Measurements from ENCODE around the gene TRIM14. TPM values are rescaled to one million over a fixed set of nuclear protein-coding genes. Genes with fewer than 3 reads are reported as not detected.
"Not testable (repeated sequence)": the region's sequence is repeated elsewhere in the genome, so short reads cannot be mapped to it uniquely, and the experiment has no call there.

TRIM14 gene
- total RNA-seq, 1 donor from 2014 or later: 41.5 TPM

DNA sequence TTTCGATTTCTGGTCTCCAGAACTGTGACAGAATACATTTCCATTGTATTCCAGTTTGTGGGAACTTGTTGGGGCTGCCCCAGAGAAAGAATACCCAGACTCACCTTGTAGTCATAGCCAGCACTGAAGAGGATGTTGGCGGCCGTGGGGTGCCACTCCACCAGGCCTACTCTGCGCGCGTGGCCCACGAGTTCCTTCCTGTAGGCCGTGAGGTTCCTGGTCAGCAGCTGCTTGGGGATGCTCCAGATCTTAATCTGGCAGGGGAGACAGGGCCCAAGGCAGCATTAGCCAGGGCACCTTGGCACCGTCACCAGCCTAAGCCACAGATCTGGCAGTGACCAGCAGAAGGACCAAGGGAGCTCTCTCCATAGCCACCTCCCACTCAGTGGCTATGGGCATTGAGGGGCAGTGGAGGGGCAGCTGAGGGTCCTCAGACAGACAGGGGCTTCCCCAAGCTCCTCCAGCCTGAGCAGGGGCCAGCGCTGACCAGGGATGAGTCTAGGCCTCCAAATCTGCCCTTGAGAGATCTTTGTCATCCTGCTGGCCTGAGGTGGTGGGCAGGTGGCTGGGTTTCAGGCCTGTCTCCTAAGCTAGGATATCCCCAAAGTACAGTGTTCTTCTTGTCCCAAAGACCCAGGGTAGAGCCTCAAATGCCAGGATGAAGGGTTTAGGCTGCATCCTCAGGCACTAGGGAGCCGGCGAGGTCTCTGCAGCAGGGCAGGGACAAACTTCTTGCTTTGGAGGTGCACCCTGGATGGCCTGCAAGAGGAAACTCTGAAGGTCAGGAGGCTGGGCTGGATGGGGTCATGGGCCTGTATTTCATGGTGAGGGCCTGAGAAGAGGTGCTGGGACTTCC lies 15.9 kb upstream of the TRIM14 start:
- DNase-seq (ENCODE audit: low spot score): no peak
- H3K9me3 Mint-ChIP-seq: no peaks in the 10 kb centered on the region
- H3K27me3 Mint-ChIP-seq (ENCODE audit: low read depth): no peaks in the 10 kb centered on the region
- H3K36me3 Mint-ChIP-seq (ENCODE audit: low read depth): no peaks in the 10 kb centered on the region
- intact Hi-C loops (cut with micrococcal nuclease): no loop called here
- no peak overlapping the region for H3K4me3 Mint-ChIP-seq (ENCODE audit: low read depth)
- H3K27ac Mint-ChIP-seq: no peak overlapping the region
- no peaks in the 10 kb centered on the region for H3K4me1 Mint-ChIP-seq (ENCODE audit: low read depth)

DNA sequence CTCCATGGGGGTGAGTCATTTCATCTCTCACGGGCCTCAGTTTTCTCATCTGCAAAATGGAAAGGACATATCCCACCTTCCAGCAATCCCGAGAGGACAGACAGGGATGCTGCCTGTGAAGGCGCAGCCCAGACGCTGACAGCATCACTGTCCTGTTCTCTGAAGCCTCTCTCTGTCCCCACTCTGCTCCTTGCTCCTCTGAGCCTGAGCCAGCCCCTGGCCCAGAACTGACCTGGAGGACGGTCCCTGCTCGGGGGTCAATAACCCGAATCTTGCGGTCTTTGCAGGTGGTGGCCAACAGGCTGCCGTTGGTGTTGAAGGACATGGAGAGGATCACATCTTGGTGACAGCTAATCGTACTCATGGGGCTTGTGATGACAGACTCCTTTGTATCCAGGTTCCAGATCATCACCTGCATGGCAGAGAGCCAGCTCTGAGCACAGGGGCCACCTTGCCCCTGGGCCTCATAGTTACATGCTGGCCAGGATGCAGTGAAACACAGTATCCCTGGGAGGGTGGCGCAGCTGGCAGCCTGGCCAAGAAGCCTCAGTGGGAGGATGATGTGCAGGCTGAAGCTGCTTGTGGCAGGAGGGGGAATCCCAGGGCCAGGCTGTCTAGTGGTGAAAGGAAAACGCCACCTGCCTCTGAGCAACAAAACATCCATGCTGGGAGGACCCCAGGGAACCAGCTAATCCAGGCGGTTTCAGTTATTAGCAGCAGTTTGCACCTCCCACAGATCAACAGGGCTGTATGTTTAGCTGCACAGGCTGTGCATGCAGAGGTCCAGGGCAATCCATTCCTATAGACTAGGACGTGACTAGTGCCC lies 14.0 kb upstream of the TRIM14 start:
- no peak for DNase-seq (ENCODE audit: low spot score)
- Mint-ChIP-seq H3K36me3 (ENCODE audit: low read depth) (no peaks in the 10 kb centered on the region), H3K4me3 (ENCODE audit: low read depth) (no peak overlapping the region), H3K9me3 (no peaks in the 10 kb centered on the region), H3K27me3 (ENCODE audit: low read depth) (no peaks in the 10 kb centered on the region), H3K27ac (no peak overlapping the region), H3K4me1 (ENCODE audit: low read depth) (peaks cover 7% of the 10 kb centered on the region)
- intact Hi-C loops (cut with micrococcal nuclease): no loop called here

DNA sequence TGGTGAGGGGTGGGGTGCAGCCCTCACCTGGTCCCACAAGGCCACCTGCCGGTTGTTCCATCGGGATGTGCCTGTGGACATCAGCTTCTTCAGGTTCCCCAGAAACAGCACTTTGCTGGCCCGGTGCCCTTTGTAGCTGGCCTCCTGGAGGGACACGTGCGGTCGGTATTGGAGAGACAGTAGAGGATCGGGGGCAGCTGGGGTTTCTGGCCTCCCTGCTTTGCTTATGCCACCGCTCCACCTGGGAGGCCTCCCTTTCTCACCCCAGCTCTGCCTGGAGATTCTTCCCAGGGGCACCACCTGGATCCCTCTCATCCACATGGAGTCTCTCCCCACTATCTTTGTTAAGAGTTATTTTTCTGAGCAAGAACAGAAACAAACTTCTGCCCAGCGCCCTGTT lies 13.1 kb upstream of the TRIM14 start:
- H3K27me3 Mint-ChIP-seq (ENCODE audit: low read depth): no peaks in the 10 kb centered on the region
- H3K27ac Mint-ChIP-seq: no peak overlapping the region

DNA sequence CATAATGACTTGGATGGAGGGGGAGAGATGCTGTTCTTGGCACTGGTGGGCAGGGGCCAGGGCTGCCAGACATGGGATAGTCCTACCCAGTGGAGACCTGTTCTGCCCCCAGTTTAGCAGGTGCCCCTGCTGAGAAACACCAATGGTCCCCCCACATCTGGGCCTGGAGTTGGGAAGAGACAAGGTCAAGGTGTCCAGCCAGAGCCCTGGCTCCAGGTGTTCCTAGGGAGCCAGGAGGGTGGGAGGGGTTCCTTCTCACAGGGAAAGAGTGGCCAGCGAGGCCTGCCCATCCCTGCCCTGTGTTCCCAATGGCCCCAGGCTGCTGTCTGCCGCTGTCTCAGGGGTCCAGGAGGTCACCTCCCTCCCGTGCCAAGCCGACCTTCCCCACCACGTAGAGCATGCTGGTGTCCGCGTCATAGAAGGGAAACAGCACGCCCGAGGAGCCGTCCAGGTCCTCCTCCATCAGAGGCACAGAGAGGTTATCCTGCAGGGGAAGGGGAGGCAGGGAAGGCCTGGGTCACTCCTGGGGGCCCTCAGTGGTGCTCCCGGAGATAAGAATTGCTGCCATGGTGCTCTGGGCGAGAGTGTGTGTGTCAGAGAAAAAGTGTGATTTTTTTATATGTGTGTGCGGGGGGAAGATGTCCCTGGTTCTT lies 11.7 kb upstream of the TRIM14 start:
- H3K27me3 Mint-ChIP-seq (ENCODE audit: low read depth): no peaks in the 10 kb centered on the region
- H3K36me3 Mint-ChIP-seq (ENCODE audit: low read depth): no peaks in the 10 kb centered on the region
- DNase-seq (ENCODE audit: low spot score): no peak
- intact Hi-C loops (cut with micrococcal nuclease): no loop called here
- no peak overlapping the region for H3K4me3 Mint-ChIP-seq (ENCODE audit: low read depth)
- peaks cover 7% of the 10 kb centered on the region for H3K4me1 Mint-ChIP-seq (ENCODE audit: low read depth)
- no peak overlapping the region for H3K27ac Mint-ChIP-seq
- H3K9me3 Mint-ChIP-seq: no peaks in the 10 kb centered on the region

More for the DNA sequence above, 13.1 kb upstream of the TRIM14 start:
- no peak for DNase-seq (ENCODE audit: low spot score)
- no peaks in the 10 kb centered on the region for H3K36me3 Mint-ChIP-seq (ENCODE audit: low read depth)
- intact Hi-C loops (cut with micrococcal nuclease): no loop called here
- H3K9me3 Mint-ChIP-seq: no peaks in the 10 kb centered on the region
- H3K4me1 Mint-ChIP-seq (ENCODE audit: low read depth): peaks cover 7% of the 10 kb centered on the region
- no peak overlapping the region for H3K4me3 Mint-ChIP-seq (ENCODE audit: low read depth)

DNA sequence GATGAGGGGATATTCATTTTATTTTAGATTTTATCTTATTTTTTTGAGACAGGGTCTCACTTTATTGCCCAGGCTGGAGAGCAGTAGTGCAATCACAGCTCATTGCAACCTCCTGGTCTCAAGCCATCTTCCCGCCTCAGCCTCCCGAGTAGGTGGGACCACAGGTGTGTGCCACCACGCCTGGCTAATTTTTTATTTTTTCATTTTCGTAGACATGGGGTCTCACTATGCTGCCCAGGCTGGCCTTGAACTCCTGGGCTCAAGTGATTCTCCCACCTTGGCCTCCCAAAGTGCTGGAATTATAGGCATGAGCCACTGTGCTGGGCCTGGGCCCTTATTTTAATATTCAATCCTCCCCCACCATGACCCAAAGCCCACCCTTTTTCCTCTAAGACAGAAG lies 11.0 kb upstream of the TRIM14 start:
- H3K4me1 Mint-ChIP-seq (ENCODE audit: low read depth); H3K9me3 Mint-ChIP-seq; DNase-seq (ENCODE audit: low spot score); H3K4me3 Mint-ChIP-seq (ENCODE audit: low read depth); H3K36me3 Mint-ChIP-seq (ENCODE audit: low read depth); intact Hi-C loops (cut with micrococcal nuclease); H3K27me3 Mint-ChIP-seq (ENCODE audit: low read depth); H3K27ac Mint-ChIP-seq: not testable (repeated sequence)

DNA sequence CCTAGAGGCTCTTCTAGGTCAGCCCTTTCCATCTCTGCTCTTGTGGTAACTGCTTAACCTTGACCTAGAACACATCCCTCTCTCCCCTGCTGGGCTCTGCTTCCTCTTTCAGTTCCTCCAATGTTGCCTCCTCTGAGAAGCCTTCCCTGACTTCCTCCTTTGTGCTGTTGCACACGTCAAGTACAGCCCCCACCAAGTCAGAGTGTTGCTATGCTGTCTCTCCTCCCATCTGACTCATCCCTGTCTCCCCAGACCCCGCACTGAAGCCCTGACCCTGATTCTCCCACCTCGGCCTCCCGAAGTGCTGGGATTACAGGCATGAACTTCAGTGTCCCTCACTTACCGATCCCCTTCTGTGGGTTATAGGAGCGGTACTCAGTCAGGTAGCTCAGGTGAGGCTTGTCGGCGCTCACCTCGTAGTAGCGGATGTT lies 10.4 kb upstream of the TRIM14 start:
- Mint-ChIP-seq H3K4me3 (ENCODE audit: low read depth) (no peak overlapping the region), H3K27ac (no peak overlapping the region), H3K9me3 (no peaks in the 10 kb centered on the region), H3K27me3 (ENCODE audit: low read depth) (no peaks in the 10 kb centered on the region), H3K36me3 (ENCODE audit: low read depth) (no peaks in the 10 kb centered on the region), H3K4me1 (ENCODE audit: low read depth) (peaks cover 7% of the 10 kb centered on the region)
- no peak for DNase-seq (ENCODE audit: low spot score)
- intact Hi-C loops (cut with micrococcal nuclease): no loop called here

DNA sequence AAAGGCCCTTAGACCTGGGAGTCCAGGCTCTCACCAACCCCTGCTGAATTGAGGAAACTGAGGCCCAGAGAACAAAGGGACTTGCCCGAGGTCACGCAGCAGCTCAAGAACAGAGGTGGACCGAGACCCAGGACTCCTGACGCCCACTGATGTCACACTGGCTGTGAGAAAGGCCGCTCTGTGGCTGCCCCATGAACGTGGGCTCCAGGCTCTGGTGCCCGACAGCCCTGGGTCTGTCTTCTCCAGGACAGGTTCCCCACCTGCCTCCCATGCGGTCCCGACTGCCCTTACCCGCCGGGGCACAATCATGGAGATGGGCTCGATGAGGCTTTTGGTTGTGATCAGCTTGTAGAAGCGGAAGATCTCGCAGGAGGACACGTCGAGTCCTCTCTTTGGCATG lies 9.3 kb upstream of the TRIM14 start:
- no peaks in the 10 kb centered on the region for H3K9me3 Mint-ChIP-seq
- no peaks in the 10 kb centered on the region for H3K36me3 Mint-ChIP-seq (ENCODE audit: low read depth)
- no peaks in the 10 kb centered on the region for H3K27me3 Mint-ChIP-seq (ENCODE audit: low read depth)
- intact Hi-C loops (cut with micrococcal nuclease): no loop called here
- no peak for DNase-seq (ENCODE audit: low spot score)
- H3K4me3 Mint-ChIP-seq (ENCODE audit: low read depth): no peak overlapping the region
- peaks cover 7% of the 10 kb centered on the region for H3K4me1 Mint-ChIP-seq (ENCODE audit: low read depth)
- no peak overlapping the region for H3K27ac Mint-ChIP-seq

DNA sequence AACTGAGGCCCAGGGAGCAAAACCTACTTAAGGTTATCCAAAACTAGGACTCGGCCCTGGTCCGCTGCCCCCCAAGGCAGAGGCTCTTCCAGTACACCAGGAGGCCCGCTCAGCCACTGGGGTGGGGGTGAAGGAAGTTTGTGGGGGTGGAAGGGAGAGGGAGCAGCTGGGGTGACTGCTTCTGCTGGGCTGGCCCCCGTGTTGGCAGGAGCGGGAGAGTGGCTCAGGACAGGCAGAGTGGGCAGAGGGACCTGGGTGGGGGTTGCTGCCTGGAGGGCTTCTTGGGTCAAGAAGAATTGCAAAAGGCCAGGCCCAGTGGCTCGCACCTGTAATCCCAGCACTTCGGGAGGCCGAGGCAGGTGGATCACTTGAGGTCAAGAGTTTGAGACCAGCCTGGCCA lies 8.2 kb upstream of the TRIM14 start:
- no peaks in the 10 kb centered on the region for H3K36me3 Mint-ChIP-seq (ENCODE audit: low read depth)
- no peak for DNase-seq (ENCODE audit: low spot score)
- H3K4me1 Mint-ChIP-seq (ENCODE audit: low read depth): peaks cover 7% of the 10 kb centered on the region
- H3K9me3 Mint-ChIP-seq: no peaks in the 10 kb centered on the region
- no peak overlapping the region for H3K27ac Mint-ChIP-seq
- intact Hi-C loops (cut with micrococcal nuclease): no loop called here
- no peaks in the 10 kb centered on the region for H3K27me3 Mint-ChIP-seq (ENCODE audit: low read depth)
- no peak overlapping the region for H3K4me3 Mint-ChIP-seq (ENCODE audit: low read depth)

DNA sequence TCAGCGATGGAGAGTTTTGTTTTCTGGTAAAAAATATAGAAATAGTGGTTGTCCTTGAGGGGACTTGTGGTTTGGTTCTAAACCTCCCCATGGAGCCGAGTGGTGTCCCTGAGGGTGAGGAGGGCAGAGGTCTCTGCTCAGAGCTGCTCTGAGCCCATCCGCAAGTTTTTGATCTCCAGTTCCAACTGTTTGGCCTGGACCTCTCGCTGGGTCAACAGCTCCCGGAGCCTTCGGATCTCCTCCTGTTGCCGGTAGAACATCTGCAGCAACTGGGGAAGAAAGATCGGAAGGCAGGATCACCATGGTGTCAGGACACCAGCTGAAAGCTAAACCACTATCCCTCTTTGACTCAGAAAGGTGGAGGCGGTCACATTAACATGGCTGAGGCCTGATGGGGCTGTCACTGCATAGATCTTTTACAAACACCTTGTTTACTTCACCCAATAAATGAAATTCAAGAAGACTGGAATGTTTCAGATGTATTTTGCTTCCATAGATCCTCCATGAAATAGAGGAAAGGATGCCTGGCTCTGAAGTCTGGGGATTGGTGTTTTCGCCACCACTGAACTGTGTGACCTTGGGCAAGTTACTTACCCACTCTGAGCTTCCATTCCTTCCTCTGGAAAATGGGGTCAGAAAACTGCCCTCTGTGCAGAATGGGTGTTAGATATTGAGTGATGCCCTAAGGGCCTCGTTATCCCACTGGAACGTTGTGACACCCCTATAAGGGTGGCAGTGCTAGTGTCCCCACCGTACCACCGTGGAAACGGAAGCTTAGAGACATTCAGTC lies 5.8 kb upstream of the TRIM14 start:
- DNase-seq (ENCODE audit: low spot score): no peak
- H3K9me3 Mint-ChIP-seq: no peaks in the 10 kb centered on the region
- peaks cover 26% of the 10 kb centered on the region for H3K4me1 Mint-ChIP-seq (ENCODE audit: low read depth)
- no peak overlapping the region for H3K27ac Mint-ChIP-seq
- H3K36me3 Mint-ChIP-seq (ENCODE audit: low read depth): no peaks in the 10 kb centered on the region
- intact Hi-C loops (cut with micrococcal nuclease): no loop called here
- no peaks in the 10 kb centered on the region for H3K27me3 Mint-ChIP-seq (ENCODE audit: low read depth)
- H3K4me3 Mint-ChIP-seq (ENCODE audit: low read depth): no peak overlapping the region

DNA sequence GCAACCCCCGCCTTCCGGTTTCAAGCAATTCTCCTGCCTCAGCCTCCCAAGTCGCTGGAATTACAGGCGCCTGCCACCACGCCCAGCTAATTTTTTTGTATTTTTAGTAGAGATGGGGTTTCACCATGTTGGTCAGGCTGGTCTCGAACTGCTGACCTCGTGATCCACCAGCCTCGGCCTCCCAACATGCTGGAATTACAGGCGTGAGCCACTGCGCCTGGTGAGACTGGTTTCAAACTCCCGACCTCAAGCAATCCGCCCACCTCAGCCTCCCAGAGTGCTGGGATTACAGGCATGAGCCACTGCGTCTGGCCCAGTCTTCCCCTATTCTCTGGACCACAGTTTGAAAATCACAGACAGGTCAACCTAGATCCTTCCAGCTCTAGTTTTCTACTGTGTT lies 5.1 kb upstream of the TRIM14 start:
- H3K9me3 Mint-ChIP-seq; H3K4me3 Mint-ChIP-seq (ENCODE audit: low read depth); H3K27ac Mint-ChIP-seq; intact Hi-C loops (cut with micrococcal nuclease); DNase-seq (ENCODE audit: low spot score); H3K36me3 Mint-ChIP-seq (ENCODE audit: low read depth); H3K27me3 Mint-ChIP-seq (ENCODE audit: low read depth): not testable (repeated sequence)
- H3K4me1 Mint-ChIP-seq (ENCODE audit: low read depth): peaks cover 24% of the 10 kb centered on the region

DNA sequence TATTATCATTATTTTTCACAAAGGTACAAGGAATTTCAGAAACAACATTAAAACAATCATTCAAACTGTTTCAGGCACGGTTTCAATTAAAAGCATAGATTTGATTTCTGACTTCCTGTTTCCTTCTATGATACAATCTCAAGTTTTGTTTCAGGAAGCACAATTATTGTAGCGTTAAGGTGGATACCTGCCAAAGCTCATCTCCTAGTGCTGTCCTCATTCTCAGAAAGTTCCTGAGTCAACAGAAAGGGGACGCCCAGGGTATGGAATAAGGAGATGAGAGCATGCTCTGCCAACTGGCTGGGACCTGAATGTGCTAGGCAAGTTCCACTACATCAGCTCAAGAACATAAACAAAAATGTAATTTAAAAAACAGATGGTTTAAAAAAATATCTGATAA lies 2.0 kb upstream of the TRIM14 start:
- no peaks in the 10 kb centered on the region for H3K9me3 Mint-ChIP-seq
- intact Hi-C loops (cut with micrococcal nuclease): no loop called here
- DNase-seq (ENCODE audit: low spot score): no peak
- no peak overlapping the region for H3K27ac Mint-ChIP-seq
- H3K4me3 Mint-ChIP-seq (ENCODE audit: low read depth): peak overlapping the region; percentile 82
- no peaks in the 10 kb centered on the region for H3K27me3 Mint-ChIP-seq (ENCODE audit: low read depth)
- H3K4me1 Mint-ChIP-seq (ENCODE audit: low read depth): peaks cover 35% of the 10 kb centered on the region
- H3K36me3 Mint-ChIP-seq (ENCODE audit: low read depth): peaks cover 14% of the 10 kb centered on the region

DNA sequence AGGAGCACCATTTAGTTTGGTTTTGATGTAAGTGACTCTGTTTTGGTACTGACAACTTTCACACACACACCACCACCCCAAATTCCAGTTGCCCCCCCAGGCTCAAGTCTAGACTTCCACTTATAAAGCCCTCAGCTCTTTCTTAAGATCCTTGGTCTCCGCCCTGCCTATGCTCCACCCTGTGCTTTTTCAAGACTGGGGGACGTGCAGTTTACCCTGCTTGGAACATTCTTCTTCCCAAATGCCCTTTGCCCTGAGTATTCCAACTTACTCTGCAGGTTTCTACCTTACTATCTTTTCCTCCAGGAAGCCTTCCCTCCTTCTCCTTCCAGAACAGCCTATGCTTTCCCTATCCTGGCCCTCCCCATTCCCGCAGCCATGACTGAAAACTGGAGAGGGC lies 1.5 kb upstream of the TRIM14 start:
- Mint-ChIP-seq H3K36me3 (ENCODE audit: low read depth) (peaks cover 20% of the 10 kb centered on the region), H3K4me3 (ENCODE audit: low read depth) (peak overlapping the region; percentile 82), H3K9me3 (no peaks in the 10 kb centered on the region), H3K27ac (peak overlapping the region; percentile 66), H3K4me1 (ENCODE audit: low read depth) (peaks cover 35% of the 10 kb centered on the region), H3K27me3 (ENCODE audit: low read depth) (no peaks in the 10 kb centered on the region)
- intact Hi-C loops (cut with micrococcal nuclease): no loop called here
- no peak for DNase-seq (ENCODE audit: low spot score)

Data from activated T-helper 2 cell treated with anti-CD3 and anti-CD28 coated beads, Interferon-gamma antibody, Interleukin-2, Interleukin-4, amounts not matched to agents 10 μg/mL and 5 μg/mL and 100 μg/mL, durations not matched to agents 14 hours and 24 hours and 36 hours (primary cell).